ENCODE data around the gene DNAH12. TPM values are rescaled to one million over a fixed set of nuclear protein-coding genes. Genes with fewer than 3 reads are reported as not detected.

DNAH12 gene
- polyA plus RNA-seq, 1 donor, result 0.51 TPM

DNA sequence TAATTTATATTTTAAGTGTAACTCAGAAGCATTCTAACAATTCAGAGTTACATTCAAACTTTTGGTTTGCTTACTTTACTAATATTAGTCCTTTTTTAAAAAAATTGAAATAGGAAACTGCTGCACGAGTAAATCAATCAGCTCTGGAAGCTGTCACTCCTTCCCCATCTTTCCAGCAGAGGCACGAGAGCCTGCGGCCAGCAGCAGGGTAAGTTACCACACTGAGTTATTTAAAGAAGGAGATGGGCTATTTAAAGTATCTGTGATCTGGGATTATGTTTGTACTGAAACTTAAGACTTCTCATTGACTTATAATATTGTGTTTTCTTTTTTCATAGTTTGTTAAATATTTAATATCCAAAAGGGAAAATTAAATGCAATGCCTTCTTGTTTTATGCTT lies 287.3 kb downstream of the DNAH12 start:
- 100% methylated on average over 1 of the region's 3 CpGs for WGBS (ENCODE audit: insufficient coverage, low lambda C conversion rate)
- Histone ChIP-seq H3K27me3 (ENCODE audit: control insufficient read depth, insufficient read depth, low read length) (no peaks in the 10 kb centered on the region), H3K4me3 (ENCODE audit: low read length) (no peak overlapping the region), H3K9me3 (ENCODE audit: control insufficient read depth, low read depth, low read length) (no peaks in the 10 kb centered on the region), H3K36me3 (ENCODE audit: control insufficient read depth, insufficient read depth, low read length) (peaks cover 51% of the 10 kb centered on the region), H3K27ac (ENCODE audit: low read length) (no peak overlapping the region), H3K4me1 (ENCODE audit: control insufficient read depth, insufficient read depth, low read length) (no peaks in the 10 kb centered on the region)
- DNase-seq, result no peak

DNA sequence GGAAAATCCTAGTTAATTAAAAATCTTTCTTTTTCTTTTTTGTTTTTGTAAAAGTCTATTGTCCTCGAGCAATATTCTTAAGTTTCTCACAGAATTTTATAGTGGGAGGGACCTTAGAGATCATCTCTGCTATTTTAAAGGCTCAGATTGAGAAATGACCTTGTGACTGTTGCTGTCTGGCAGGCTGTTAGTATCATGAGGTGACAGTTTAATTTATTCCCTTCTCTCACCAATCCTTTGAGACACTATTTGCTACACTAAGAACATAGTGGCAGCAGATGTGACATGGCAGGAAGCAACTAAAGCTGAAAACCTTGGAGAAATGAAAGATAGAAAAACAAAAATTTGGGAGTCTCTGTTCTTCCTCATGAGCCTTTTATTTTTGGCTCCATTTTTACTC lies 291.7 kb downstream of the DNAH12 start:
- peaks cover 40% of the 10 kb centered on the region for H3K36me3 ChIP-seq (ENCODE audit: control insufficient read depth, insufficient read depth, low read length)

DNA sequence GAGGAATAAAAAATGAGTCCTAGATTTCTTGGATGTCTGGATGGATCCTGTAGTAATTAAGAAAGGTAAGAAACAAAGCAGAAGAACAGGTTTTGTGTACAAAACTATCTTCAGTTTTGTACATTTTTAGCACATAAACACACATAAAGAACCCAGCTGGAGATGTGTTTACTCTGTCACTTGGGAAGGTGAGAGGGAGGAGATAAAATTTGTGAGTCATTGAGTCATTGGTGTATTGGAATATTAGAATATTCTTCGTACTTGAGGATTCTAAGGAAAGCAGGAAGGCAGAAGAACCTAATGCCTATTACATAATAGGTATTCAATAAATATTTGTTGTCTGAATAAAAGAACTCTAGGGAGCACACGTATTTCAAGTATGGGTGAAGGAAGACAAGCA lies 299.2 kb downstream of the DNAH12 start:
- Histone ChIP-seq H3K27ac (ENCODE audit: low read length) (no peak overlapping the region), H3K9me3 (ENCODE audit: control insufficient read depth, low read depth, low read length) (no peaks in the 10 kb centered on the region), H3K4me3 (ENCODE audit: low read length) (no peak overlapping the region), H3K27me3 (ENCODE audit: control insufficient read depth, insufficient read depth, low read length) (no peaks in the 10 kb centered on the region), H3K36me3 (ENCODE audit: control insufficient read depth, insufficient read depth, low read length) (peaks cover 59% of the 10 kb centered on the region), H3K4me1 (ENCODE audit: control insufficient read depth, insufficient read depth, low read length) (no peaks in the 10 kb centered on the region)
- WGBS (ENCODE audit: insufficient coverage, low lambda C conversion rate), result 92% methylated on average over 2 of the region's 2 CpGs
- DNase-seq, result no peak

More for the DNA sequence above, 291.7 kb downstream of the DNAH12 start:
- no peak overlapping the region for H3K27ac ChIP-seq (ENCODE audit: low read length)
- H3K27me3 ChIP-seq (ENCODE audit: control insufficient read depth, insufficient read depth, low read length), result no peaks in the 10 kb centered on the region
- no peak overlapping the region for H3K4me3 ChIP-seq (ENCODE audit: low read length)
- WGBS (ENCODE audit: insufficient coverage, low lambda C conversion rate), result no CpG with 5 or more reads among the region's 1 CpG
- no peak for DNase-seq
- no peaks in the 10 kb centered on the region for H3K4me1 ChIP-seq (ENCODE audit: control insufficient read depth, insufficient read depth, low read length)
- no peaks in the 10 kb centered on the region for H3K9me3 ChIP-seq (ENCODE audit: control insufficient read depth, low read depth, low read length)

Other genes starting within 250 kb of the DNAH12 start
- gene PDE12, start 11.9 kb upstream of the DNAH12 start, polyA plus RNA-seq, result 14.2 TPM
- 209 TPM for gene ARF4, start 53.0 kb upstream of the DNAH12 start, polyA plus RNA-seq
- 17.2 TPM for gene DENND6A, start 148.7 kb upstream of the DNAH12 start, polyA plus RNA-seq
- 90.5 TPM for gene SLMAP, start 212.0 kb upstream of the DNAH12 start, polyA plus RNA-seq